HG03135 (cell line): ENCODE measurements around the gene NELFCD.
"Not testable (repeated sequence)": the region's sequence is repeated elsewhere in the genome, so short reads cannot be mapped to it uniquely, and the experiment has no call there.

Experiments
- ATAC-seq: cut with Tn5 transposase; IDR thresholded peaks from one replicate; pipeline ENCODE4 v1.9.1; 2021; ENCODE audit warnings: mild to moderate bottlenecking, moderate library complexity; ENCODE audit not compliant: unreplicated experiment

NELFCD gene

GRCh38 chr20:59023616-59024015 lies 42.6 kb downstream of the NELFCD start:
- no peak for ATAC-seq

- ATAC-seq = no peak
Observed at GRCh38 chr20:59024111-59024530, 43.1 kb downstream of the NELFCD start.

GRCh38 chr20:59025086-59025485 lies 44.0 kb downstream of the NELFCD start:
- no peak for ATAC-seq

DNA sequence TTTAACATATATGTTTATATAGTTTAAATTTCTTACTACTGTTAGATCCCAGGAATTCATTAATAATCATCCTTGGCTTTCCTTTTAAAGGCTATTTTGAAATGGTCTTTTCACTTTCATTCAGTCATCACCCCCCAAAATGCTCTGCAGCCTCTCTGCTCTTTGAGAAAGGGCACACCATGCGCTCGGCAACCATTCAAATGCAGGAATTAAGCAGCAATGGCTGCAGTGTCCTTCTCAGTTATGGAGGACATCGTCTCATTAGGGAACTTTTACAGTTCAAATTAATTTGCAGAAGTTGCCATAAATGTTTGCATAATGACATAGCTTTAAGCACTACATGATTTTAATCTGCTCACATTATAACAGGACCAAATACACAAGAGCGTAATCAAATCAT lies 44.5 kb downstream of the NELFCD start:
- ATAC-seq = no peak

DNA sequence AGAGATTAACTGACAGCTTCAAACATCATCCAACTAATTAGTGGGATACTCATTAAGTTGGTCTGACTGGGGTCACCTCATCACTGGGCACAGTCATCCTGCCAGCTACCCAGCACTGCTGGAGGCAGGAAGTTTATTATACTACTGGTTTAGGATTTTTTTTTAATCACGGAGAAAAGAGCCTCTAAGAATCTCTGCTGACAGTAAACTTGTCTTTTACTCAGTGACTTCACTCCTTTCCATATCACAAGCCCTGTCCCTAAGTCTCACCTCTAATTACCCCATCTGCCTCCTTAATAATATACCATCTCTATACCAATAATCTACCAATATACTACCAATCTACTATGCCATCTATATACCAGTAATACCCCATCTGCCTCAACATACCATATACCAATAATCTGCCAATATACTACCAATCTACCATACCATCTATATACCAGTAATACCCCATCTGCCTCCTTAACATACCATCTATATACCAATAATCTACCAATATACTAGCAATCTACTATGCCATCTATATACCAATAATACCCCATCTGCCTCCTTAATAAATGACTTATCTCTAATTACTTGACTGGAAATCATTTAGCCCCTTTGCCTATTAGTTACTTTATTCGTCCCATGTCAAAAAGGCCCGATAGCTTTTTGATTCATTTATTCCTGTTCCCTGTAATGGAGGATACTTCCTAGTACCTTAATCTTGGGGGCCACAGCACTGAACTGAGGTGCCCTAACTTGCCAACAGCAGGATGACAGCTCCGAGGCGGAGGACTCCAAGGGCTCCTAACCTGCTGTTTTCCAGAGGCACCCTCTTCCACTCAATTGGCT lies 46.1 kb downstream of the NELFCD start:
- no peak for ATAC-seq

DNA sequence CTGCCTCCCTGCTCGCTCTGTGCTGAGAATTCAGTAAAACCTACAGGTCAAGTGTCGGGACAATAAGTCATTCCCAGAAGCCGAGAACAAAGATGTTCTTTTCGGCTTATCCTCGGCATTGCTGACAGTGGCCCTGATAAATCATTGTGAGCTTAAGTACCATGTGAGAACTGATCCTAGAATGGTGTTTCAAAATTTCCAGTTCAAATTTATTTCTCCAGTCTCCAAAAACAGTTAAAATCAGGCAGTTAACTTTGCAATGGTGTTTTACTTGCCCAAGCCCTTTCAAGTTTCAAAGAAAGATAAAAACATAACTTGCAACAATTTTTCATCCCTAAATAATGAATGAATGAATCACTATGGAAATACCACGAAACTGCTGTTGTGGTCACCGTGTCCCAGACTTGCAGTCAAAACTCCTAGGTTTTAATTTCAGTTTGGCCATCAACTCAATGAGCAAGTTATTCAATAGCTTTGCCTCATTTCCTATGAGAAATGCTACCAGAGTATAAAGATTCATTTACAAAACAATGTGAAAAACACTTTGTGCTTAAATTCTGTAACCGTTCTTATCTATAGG lies 46.8 kb downstream of the NELFCD start:
- ATAC-seq = no peak

- ATAC-seq = no peak
Observed at GRCh38 chr20:59028812-59029211, 47.8 kb downstream of the NELFCD start.

GRCh38 chr20:59030911-59031563 lies 50.0 kb downstream of the NELFCD start:
- ATAC-seq = no peak

DNA sequence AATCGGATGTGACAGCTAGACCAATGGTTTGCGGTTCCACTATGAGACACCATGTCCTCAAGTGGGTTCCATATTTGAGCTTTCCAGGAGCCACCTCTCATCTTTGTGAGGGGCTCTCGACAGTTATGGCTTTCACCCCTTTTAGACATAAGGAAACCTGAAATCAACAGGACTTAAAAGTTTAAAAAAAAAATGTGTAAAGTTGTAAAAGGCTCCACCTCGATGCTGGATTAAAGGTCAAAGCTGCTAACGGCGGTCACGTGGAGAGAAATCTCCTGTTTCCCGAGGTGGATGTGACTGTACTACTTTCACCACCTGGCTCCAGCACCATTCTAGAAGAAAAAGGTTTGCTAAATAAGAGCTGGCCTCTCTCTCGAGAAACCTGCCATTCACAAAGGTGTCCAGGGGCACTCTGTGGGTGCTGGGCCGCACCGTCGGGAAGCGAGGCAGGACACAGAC lies 50.5 kb downstream of the NELFCD start:
- ATAC-seq = no peak

DNA sequence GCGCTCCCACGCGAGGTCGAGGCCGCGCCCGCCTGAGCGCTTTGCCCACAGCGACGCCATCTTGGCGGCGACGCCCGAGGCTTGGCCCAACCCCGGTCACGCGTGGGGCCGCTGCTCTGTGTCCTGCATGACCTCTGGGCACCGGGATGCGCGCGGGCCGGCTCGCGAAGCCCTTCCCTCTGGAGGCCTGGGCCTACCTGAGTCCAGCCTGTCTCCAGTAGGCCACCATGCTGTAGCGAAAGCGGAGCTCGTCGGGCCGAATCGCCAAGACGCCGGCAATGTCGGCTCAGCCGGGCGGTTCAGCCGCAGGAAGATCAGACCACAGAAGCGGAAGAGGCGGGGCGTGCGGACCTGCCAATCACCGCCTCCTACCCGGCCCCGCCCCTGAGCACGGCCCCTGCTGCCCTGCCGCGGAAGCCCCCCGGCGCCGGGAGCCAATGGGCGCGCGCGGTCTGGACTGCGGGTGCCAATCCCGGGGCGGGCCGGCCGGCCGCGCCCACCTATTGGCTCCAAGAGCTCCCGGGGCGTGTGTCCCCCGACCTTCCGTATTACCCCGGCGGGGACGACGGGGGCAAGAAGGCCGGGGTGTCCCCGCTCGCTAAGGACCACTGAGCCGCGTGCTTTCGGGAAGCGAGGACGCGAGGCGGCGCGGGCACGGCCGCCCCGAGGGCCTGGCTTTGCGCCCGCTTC lies 51.1 kb downstream of the NELFCD start, which contains the start of gene ATP5F1E:
ATP5F1E (minus strand) TSS at position 313 of the 690 bp plus-strand sequence; CDS start at position 229, 84 bp downstream.
- peak; percentile 92 for ATAC-seq

DNA sequence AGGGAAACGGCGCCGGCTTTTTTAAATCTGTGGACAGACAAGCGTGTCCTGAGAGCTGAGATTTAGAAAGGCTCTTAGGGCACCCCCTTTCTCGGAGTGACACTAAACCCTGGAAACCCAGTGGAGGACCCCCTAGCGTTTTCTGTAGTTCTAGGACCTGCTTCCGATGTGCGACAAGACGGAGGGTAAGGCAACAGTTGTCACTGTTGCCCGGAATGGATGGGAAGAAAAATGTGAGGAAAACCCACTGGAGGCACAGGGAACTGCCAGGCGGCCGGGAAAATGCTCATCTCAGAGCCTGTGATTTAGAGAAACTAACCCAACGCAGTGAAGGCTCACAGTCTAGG lies 51.6 kb downstream of the NELFCD start:
- peak; percentile 45 for ATAC-seq

DNA sequence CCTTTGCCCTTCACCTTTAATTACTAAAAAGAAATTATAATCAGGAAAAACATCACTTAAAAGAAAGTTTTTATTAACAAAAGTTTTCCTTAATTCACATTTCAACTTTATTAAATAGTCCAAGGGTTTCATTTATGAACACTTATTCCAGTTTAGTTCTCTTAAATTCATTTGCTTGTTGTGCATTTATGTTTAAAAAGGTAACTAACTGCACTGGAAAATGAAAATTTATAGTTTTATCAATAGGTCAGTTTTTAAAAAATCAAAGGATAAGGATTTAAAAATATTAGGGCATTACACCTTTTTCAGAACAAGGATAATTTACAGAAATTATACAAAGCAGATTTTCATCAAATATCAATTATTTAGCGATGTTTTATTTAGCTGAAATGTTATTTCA lies 52.0 kb downstream of the NELFCD start:
- ATAC-seq = no peak

GRCh38 chr20:59033616-59034165 lies 52.6 kb downstream of the NELFCD start:
- ATAC-seq = no peak

- ATAC-seq = no peak
Observed at GRCh38 chr20:59035381-59035780, 54.3 kb downstream of the NELFCD start.

DNA sequence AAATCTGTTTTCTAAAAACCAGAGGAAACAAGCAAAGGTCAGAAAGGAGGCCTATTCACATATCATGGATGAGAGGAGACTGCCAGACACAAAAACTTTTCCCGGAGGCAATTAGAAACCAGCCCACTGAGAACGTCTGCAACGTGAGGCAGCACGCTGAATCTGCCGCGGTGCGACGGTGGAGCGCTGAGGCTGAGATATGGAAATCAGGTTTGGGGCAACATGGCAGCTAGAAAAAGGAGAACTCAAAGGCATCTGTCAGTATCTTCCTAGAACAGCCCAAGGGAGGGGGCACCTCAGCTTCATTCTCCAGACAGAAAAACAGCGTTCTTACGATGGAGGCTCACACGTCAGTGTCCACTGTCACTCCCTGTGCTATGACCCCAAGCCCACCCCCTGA lies 56.3 kb downstream of the NELFCD start:
- no peak for ATAC-seq

DNA sequence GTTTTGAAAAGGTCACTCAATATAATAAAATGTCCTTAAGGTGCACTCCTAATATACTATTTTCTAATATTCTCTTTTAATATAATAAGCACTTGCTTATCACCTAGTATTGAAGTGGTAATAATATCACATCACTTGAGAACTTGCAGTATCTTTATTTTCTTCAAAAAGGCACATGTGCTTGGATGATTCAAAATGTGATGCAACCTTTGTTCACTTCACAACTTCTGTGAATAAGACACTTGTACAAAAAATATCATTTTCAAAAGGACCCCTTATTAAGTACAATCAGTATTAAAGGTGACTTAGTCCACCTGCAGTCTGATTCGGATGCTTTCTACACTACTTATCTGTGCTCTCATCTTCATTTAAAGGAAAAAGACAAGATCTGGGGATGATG lies 58.2 kb downstream of the NELFCD start:
- no peak for ATAC-seq

- no peak for ATAC-seq
Observed at GRCh38 chr20:59040667-59041066, 59.6 kb downstream of the NELFCD start.

- not testable (repeated sequence) for ATAC-seq
Observed at GRCh38 chr20:59041487-59041886, 60.4 kb downstream of the NELFCD start.

DNA sequence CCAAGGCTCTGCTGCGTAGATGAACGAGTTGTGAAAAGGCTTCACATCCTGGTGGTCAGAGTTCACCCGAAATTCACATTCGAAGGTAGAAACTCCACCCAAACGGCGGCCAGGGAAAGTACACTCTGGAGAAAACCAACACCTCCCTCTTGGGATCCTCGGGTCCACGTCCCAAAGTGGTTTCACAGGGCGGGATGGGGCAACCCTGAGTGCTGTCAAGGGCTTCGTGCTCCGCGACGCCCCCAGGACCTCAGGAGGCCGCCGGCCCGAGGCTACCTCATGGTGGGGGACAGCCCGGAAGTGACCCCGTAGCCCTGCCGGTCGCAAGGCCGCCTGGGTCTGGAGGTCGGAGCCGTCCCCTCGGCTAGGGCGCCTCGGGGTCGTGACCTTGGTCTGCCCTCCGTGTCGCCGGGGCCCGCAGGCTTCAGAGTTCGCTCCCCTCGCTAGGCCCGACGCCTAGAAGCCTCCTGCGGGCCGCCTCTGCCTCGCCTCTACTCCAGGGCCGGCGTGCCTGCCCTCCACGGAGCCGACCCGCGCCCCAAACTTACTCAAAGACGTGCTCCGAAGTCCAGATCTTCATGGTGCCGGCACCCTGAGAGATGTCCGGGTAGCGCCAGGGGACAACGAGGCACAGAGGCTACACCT lies 61.2 kb downstream of the NELFCD start, which contains the start of gene PRELID3B:
PRELID3B (minus strand) TSS at position 636 of the 645 bp plus-strand sequence; CDS start at position 580, 56 bp downstream.
- ATAC-seq = peak; percentile 19
